Measurements from ENCODE around the gene PTDSS2.

DNA sequence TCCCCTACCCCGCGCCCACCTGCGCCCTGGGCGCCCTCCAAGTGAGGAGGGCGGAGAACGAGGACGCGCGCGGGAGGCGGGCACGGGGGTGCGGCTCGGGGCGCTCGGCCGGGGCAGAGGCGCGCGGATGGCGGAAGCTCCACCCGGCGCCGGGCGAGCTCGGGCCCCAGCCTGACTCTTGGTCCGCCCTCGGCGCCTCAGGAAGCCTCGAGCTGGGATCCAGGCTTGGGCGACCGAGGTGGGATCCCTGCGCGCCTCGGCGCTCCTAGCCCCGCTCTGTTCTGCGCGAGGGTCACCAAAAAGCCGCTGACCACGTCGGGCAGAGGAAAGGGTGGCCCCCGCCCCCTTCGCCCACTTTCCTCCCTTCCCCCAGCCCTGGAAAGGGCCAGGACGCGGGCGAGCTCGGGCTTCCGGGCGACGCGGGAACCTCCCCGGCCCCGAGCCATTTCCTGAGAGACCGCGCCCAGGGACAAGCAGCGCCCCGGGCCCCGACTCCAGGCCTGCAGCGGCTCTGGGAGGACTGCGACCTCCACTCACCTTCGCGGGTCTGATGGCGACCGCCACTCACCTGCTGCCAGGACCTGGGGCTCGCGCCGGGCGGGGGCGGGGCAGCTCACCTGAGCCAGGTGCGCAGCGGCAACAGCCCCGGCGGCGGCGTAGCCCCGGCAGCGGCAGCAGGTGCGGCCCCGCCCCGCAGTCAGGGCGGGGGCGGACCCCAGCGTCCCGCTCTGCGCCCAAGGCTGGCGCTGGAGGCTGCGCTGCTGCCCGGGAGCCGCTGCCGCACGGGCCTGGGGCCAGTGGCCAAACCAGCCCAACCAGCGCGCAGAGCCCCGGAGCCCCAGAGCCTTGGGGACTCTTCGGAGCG lies 33.1 kb upstream of the PTDSS2 start:
- TF ChIP-seq CTCF (IDR thresholded peaks at IDR 0.05) = no peak
- no peak for TF ChIP-seq POLR2A (IDR thresholded peaks at IDR 0.05; ENCODE audit: low read depth)
